ENCODE data around the gene ADGRD2.

The ADGRD2 gene

DNA sequence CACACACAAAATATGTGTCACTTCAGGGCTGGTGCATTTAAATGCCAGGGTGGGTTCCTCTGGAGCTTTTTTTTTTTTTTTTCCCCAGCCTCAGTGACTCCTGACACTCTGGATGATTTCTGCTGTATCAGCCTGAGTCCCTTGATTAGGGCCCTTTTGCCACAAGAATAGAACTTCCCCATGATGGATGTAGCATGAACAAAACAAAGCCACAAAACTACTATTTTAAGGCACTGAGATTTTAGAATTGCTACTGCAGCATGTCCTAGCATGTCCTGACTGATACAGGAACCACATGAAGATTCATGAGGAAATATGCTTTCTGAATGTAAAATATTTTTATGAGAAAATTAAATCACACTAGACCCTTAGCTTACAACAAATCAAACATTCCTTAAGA, 13.9 kb upstream of the ADGRD2 start:
- no peak for DNase-seq (ENCODE audit: low read depth, low spot score)

DNA sequence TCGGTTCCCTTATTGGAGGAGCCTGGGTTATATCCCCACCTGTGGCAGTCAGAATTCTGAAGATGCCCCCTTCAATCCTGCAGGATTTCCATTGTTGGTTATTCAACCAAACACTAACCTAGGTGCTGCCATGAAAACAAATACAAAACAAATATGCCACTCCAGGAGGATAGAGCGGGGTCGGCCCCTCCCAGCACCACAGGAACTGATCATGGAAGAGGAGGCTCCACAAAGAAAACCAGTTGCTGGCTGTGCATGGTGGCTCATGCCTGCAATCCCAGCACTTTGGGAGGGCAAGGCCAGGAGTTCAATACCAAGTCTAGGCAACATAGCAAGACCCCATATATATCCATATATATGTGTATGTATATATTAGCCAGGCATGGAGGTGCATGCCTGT, 13.2 kb upstream of the ADGRD2 start:
- no peak for DNase-seq (ENCODE audit: low read depth, low spot score)

DNA sequence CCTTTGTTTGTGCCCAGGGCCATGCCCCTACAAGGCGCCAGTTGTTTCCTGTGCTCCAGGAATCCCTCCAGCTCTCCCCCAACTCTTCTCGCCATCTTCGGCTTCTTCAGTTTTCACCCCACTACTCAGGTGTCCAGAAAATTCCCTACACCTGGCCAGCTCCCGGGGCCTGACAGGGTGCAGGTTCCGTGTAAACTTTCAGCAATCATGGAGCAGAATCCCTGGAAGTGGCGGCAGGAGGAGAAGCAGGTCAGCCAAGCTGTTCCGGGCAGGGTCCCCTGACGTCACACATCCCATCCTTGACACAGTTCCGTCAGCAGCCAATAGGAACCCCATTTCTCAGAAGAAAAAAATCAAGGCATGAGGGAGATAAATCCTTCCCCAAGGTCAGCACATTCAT, 12.2 kb upstream of the ADGRD2 start:
- no peak for DNase-seq (ENCODE audit: low read depth, low spot score)

DNA sequence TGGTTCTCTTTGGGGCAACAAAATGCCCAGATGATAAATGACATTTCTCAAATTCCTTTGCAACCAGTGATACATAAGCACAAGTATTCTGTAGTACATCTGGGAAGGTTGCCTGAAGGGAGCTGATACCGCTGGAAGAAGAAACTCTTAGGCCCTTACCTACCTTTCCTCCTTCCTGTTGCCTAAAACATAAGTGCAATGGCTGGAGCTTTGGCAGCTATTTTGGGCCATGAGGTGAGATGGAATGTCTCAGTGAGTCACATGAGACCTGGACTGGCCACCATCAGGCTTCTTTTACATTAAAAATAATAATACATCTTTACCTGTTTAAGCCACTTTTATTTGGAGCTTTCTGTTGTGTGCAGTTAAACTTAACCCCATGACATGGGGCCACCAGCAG, 11.2 kb upstream of the ADGRD2 start:
- DNase-seq (ENCODE audit: low read depth, low spot score): no peak

DNA sequence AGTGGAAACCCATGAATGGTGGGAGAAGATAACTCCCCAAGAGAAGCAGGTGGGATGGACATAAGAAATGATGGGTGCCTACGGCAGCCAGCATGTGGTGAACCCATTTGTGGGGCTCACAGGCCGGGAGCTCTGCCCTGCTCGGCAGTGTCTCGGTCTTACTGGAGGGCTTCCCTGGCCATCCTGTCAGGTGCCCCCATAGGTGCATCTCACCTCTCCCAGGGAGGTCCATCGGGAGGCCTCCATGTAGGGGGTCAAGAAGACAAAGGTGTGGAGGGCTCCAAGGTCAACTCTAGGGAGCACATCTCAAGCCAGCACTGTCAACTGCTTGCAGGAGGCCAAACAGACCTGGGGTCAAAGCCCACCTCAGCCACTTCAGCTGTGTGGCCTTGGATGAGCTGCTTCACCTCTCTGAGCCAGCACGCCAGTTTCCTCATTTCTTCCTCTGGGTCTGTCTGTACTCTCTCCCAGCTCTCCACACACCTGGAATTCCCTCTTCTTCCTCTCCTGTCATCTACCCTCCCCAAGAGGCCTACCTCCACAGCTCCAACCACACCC, 10.5 kb upstream of the ADGRD2 start:
- no peak for DNase-seq (ENCODE audit: low read depth, low spot score)

DNA sequence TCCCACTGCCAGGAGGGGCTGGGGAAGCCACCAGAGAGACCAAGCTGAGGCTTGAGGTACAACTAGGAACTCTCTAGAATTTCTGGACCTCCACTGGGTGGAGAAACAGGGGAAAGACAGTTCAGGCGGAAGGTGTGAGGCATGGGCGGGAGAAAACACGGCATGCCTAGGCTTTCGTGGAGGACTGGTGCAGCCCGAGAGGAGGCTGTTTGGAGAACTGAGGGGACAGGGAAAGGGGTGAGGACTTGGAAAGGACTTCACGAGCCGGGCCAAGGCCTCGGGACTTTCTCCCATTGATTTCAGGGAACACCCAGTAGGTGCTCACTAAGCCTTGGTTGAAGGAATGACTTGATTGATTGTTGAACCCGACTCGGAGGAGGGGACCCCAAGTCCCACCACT, 9.5 kb upstream of the ADGRD2 start:
- DNase-seq (ENCODE audit: low read depth, low spot score): no peak

DNA sequence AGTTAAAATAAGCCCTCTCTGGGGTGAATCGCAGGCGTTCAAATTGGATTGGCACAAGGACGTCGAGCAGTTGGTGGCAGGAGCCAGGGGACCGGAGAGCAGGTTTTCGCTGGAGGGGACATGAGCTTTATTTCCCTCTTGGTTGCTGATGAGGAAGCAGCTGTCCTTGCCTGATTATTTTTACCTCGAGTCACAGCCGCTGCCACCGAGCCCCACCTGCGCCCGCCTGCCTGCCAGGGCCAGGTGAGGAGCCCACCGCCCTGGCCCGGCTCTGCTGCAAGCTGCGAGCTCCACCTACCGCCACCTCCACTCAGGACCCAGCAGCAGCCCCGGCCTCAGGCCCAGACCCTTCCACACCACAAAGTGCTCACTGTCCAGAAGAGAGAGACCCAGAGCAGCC, 9.0 kb upstream of the ADGRD2 start:
- DNase-seq (ENCODE audit: low read depth, low spot score): no peak

DNA sequence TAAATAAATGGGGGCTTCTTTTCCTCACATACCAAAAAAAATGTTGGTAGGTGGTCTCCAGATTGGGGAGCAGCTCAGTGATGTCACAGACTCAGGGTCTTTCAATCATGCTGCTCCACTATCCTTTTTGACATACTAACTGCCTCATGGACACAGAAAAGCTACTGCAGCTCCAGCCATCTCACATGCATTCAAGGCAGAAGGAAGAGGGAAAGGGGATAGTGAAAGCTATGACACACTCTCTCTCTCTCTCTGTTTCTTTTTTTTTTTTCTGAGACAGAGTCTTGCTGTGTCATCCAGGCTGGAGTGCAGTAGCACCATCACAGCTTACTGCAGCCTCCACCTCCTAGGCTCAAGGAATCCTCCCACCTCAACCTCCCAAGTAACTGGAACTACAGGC, 7.9 kb upstream of the ADGRD2 start:
- no peak for DNase-seq (ENCODE audit: low read depth, low spot score)

DNA sequence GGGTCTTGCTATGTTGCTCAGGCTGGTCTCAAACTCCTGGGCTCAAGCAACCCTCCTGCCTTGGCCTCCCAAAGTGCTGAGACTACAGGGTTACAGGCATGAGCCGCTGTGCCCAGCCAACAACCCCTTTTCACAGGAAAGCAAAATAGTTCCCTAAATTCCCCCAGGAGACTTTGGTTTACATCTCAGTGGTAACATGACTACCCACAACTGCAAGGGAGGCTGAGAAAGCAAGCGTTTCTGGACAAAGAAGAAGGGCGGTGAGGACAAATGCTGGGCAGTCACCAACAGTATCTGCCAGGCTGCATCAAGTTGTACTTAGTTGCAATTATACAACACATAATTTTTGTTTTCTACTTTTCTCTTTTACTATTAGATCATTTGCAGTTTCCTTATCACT, 7.4 kb upstream of the ADGRD2 start:
- DNase-seq (ENCODE audit: low read depth, low spot score): no peak

DNA sequence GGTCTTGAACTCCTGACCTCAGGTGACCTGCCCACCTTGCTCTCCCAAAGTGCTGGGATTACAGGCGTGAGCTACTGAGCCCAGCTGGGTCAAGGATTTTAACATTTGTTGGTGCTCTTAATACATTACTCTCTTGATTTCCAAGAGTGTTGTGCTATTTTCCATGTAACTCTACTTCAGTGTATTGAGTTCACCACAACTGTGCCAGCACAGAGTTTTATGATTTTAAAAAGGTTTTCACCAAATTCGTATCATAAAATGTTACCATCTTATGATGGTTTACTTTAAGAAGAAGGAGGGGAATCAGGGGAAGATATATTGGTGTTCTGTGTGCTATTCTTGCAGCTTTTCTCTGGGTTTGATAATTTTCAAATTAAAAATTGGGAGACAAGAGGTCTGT, 6.6 kb upstream of the ADGRD2 start:
- no peak for DNase-seq (ENCODE audit: low read depth, low spot score)

DNA sequence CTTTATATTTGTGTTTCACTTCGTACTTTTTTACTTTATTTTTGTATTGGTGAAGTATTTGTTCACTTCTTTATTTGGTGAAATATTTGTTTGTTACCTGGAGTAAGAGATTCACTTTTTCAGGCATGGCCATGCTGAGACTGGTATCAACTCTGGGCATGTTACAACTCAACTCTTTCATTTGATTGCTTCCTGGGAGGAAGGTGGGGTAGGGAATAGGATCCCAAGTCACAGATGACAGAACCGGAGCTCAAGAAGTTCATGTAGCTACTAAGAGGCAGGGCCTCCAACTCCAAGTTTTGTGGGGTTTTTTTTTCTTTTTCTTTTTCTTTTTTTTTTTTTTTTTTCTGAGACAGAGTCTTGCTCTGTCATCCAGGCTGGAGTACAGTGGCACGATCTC, 6.1 kb upstream of the ADGRD2 start:
- DNase-seq (ENCODE audit: low read depth, low spot score): no peak

DNA sequence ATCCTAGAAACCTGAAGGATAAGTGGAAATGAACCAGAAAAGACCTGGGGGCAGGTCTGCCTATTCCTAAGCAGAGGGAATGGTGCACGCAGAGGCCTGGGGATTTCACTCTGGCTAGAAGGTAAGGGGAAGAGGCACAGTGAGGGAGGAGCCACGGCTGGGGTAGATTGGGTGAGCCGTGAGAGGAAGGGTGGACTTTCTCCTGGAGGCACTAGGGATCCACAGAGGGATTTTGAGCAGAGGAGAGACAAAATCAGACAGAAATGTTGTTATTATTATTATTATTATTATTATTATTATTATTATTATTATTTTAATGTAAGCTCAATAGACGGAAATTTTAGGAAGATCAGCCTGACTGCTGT, 3.0 kb upstream of the ADGRD2 start:
- no peak for DNase-seq (ENCODE audit: low read depth, low spot score)

DNA sequence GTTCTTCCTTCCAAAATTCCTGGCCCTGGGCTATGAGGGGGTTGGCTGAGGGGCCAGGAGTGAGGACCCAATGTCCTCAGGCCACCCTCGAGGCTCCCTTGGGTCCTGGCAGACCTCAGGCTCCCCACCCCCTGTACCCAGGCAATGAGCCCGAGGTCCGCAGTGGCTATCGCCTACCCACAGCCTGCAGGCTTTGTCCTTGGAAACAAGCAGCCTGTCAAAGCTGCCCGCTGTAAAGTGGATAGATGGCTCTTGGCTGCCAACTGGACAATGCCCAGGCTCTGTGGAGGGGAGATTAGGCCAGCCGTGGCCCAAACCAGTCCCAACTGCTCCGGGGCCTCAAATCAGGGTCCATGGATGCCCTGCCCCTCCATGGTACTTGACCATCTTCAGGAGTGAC, 2.2 kb upstream of the ADGRD2 start:
- no peak for DNase-seq (ENCODE audit: low read depth, low spot score)

DNA sequence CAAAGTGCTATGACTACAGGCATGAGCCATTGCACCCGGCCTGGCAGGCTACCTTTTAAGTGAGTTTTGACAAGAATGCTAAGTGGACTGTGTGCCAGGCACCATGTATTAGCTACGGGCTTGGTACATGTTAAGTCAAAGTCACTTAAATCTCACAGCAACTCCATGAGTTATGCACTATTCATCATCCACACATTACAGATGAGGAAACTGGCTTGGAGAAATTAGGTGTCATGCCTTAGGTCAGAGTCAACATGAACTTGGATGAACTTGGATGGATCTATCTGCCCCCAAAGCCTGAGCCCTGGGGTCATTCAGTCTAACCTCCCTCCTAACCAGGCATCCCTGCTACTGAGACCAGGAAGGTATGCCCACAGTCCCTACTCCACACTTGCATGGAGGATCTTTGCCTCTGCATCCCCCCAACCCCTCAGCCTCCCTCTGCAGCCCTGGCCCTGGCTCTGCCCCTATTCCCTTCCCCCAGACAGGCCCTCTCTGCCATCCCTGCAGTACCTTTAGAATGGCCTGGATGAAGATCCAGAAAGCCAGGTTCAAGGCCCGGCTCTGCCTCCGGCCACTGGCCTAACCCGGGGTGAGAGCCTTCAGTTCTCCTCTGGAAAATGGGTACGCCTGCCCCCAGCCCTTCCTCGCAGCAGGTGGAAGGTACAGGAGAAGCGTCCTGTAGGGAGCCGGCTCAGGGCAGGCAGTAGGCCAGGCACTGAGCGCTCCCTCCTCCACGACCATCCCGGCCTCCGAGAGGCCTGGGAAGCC, 685 bp upstream of the ADGRD2 start:
- no peak for DNase-seq (ENCODE audit: low read depth, low spot score)

DNA sequence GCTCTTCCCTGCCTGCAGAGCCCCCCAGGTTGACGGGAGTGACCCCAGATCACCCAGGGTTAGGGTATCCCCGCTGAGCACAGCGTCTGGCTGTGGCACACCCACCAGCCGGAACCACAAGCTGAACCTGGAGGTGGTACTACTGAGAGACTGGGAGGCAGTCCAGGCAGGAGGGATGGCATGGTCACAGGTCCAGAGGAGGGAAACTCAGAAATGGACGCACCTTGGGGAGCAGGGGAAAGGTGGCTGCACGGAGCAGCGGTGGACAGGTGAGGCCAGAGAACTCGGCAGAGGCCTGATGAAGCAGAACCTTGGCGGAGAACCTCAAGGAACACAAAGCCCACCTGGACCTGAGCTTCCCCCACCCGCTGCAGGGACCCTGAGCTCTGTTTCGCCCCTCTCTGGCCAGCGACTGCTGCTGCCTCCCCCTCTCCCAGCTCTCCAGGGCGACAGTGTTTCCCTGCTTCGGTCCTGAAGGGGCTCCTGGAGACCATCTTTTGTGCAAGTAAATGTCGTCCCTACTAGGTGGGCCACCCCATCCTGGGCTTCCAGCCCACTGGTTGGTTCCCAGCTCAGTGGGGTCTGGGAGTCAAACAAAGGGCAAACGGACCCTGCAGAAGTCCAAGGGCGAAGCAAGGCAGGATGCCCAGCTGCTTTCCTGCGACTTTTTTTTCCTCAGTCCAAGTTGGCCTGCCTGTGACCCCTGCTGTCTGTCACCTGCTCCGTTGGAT, 845 bp downstream of the ADGRD2 start:
- no peak for DNase-seq (ENCODE audit: low read depth, low spot score)

DNA sequence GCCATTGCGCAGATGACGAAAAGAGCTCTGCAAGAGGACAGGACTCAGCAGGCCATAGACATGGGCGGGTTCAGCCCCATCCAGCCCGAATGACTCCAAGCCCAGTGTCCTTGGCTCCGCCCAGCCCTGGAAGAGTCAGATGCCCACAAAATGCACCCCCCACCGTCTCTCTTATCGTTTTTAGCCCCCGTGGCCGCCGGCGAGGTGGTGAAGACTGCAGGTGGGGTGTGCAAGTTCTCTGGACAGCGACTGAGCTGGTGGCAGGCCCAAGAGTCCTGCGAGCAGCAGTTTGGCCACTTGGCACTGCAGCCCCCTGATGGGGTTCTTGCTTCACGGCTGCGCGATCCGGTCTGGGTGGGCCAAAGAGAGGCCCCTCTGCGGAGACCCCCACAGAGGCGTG, 2.1 kb downstream of the ADGRD2 start:
- no peak for DNase-seq (ENCODE audit: low read depth, low spot score)

DNA sequence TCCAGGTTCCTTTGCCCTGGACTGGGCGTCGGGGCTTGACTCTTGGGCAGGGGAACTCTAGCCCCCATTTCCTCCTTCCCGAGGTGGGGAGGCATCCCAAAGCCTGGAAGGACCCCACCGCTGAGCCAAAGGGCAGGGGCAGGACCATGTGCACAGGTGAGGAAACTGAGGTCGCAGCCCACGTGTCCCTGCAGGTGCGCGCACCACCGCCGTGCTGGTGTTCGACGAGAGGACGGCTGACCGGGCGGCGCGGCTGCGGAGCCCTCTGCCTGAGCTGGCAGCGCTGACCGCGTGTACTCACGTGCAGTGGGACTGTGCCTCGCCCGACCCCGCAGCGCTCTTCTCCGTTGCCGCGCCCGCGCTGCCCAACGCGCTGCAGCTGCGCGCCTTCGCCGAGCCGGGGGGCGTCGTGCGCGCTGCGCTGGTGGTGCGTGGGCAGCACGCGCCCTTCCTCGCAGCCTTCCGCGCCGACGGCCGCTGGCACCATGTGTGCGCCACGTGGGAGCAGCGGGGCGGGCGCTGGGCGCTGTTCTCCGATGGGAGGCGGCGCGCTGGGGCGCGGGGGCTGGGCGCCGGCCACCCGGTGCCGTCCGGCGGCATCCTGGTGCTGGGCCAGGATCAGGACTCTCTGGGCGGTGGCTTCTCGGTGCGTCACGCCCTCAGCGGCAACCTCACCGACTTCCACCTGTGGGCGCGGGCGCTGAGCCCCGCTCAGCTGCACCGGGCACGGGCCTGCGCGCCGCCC, 2.8 kb downstream of the ADGRD2 start:
- no peak for DNase-seq (ENCODE audit: low read depth, low spot score)

DNA sequence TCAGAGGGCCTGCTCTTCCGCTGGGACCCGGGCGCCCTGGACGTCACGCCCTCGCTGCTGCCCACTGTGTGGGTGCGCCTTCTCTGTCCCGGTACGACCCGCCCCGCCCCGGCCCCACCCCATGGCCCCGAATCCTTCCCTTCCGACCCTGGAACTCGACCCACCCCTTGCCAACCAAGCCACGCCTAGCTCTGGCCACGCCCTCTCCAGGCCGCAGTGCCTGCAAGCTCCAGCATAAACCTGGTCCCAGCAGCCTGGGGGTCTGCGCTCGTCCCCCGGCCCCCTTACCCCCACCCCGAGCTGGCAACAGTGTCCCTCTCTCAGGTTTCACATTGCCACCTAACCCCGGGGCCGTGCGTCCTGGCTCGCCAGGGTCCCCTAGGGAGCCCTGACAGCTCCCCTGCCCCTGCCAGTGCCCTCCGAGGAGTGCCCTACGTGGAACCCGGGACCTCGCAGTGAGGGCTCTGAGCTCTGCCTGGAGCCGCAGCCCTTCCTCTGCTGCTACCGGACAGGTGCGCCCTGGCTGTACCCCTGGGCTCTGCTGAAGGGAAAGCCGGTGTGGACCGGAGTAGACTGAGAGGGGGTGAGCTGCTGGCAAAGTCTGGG, 3.4 kb downstream of the ADGRD2 start:
- no peak for DNase-seq (ENCODE audit: low read depth, low spot score)

DNA sequence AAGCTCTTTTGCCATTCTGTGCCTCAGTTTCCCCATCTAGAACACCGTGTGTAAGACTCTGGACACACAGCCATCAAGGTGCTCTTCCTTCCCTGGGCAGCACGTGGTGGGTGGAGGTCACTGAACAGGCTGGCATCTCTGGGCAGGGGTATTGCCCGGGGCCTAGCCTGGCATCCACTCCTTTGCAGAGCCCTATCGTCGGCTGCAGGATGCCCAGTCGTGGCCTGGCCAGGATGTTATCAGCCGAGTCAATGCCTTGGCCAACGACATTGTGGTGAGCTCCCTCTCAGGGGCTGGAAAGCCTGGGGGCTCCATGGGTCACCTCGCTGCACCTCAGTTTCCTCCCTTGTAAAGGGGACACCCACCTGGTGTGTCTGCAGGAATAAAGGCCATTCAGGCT, 4.0 kb downstream of the ADGRD2 start:
- DNase-seq (ENCODE audit: low read depth, low spot score): no peak

DNA sequence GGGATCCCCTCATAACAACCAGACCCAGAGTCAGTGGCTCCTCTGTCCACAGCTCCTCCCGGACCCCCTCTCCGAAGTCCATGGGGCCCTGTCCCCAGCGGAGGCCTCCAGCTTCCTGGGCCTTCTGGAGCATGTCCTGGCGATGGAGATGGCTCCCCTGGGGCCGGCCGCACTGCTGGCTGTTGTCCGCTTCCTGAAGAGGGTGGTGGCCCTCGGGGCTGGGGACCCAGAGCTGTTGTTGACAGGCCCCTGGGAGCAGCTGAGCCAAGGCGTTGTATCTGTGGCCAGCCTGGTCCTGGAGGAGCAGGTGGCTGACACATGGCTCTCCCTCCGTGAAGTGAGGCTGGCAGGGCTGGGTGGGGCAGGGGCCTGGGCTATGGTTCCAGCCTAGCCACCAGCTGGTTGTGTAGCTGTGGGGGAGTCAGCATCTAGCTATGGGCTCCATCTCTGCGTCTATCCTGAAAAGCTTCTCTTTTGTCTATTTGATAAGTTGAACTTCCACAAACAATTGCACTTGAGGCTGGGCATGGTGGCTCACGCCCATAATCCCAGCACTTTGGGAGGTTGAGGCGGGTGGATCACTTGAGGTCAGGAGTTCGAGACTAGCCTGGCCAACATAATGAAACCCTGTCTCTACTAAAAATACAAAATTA, 4.7 kb downstream of the ADGRD2 start:
- DNase-seq (ENCODE audit: low read depth, low spot score): no peak

DNA sequence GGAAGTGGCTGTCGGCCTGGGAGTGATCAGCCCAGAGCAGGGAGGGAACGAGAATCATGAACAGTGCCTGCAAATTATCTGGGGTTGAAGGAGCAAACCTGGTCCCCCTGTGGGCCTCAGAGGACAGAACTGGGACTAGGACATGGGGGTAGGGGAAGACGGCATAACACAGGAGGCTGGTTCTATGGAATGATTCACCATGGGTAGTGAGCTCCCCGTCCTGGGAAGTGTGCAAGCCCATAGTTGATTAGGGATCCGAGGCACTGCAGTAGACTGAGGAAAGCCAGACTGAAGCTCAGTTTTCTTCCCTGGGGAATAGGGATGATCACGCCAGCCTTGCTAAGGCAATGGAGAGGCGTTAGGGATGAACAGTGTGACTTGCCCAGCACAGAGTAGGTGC, 5.6 kb downstream of the ADGRD2 start:
- no peak for DNase-seq (ENCODE audit: low read depth, low spot score)

All from brain pericyte (primary cell).